ENCODE results near the gene OR4D2.

The OR4D2 gene

DNA sequence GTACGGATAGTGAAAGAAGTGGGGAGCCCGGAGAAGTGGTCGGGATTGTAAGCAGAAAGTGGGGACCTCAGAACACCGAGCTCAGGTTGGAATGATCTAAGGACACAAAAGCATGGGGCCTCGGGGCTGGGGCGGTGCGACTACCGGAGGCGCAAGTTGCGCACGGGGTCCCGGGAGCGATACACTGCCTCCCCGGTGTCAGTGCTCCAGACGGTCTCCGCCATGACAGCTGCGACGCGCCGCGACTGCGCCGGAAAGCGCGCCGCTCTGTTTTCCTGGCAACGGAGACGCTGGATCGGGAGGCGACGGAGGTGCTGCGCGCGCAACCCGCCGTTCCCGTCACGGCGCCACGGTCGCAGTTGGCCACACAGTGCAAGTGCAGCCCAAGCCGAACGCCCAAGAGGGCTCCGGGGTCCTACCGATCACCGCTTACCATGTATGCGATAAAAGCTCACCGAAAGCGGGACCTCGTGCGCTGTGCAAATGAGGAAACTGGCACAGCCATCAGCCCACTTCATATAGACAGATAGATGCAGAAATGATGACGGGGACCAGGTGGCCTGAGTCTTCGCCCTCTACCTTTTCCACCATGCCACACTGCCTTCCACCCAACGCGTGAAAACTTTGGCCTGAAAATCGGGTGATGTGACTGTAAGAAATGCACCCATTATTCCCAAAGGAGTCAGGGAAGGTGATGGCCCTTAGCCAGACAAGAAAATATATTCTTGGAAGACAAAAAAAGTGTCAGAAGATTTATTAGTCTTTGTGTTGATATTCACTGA, 52.4 kb downstream of the OR4D2 start, which contains the start of gene MKS1:
TSS of gene MKS1 (minus strand) at position 249 of the 782 bp plus-strand sequence. CDS start at position 224, 25 bp downstream.
- ChIA-PET POLR2A (interaction anchor here (0.8 to 2.1 kb wide), 10 partner anchors 8 to 296 kb away, joined by 3 to 13 read pairs (median 4); partner anchors contain the start of gene MTMR4), CTCF (interaction anchor here (0.6 to 2.4 kb wide), 3 partner anchors 18 to 94 kb away, joined by 3 to 8 read pairs (median 3); no protein-coding TSS in a partner anchor)
- TF ChIP-seq ELF4 (IDR thresholded peaks at IDR 0.05) (peak; percentile 22; the same call in 1 of the 2 replicates), CTBP1 (IDR thresholded peaks at IDR 0.05; ENCODE audit: borderline replicate concordance) (no peak), SP1 (IDR thresholded peaks at IDR 0.05) (no peak), FOXK2 (IDR thresholded peaks at IDR 0.05) (no peak), FOXA1 (IDR thresholded peaks at IDR 0.05) (no peak), L3MBTL2 (conservative IDR thresholded peaks at IDR 0.05) (peak; percentile 97), FOXM1 (IDR thresholded peaks at IDR 0.05; ENCODE audit: borderline replicate concordance) (no peak), HDGF (IDR thresholded peaks at IDR 0.05; ENCODE audit: borderline replicate concordance) (no peak), TARDBP (IDR thresholded peaks at IDR 0.05) (no peak), NFRKB (IDR thresholded peaks at IDR 0.05) (no peak), ARNT (IDR thresholded peaks at IDR 0.05) (no peak), SUZ12 (IDR thresholded peaks at IDR 0.05) (no peak), LEF1 (IDR thresholded peaks at IDR 0.05; ENCODE audit: borderline replicate concordance) (no peak), BHLHE40 (IDR thresholded peaks at IDR 0.05; ENCODE audit: borderline replicate concordance) (no peak), ZNF384 (IDR thresholded peaks at IDR 0.05) (no peak)
- TF ChIP-seq, protein P1, sequence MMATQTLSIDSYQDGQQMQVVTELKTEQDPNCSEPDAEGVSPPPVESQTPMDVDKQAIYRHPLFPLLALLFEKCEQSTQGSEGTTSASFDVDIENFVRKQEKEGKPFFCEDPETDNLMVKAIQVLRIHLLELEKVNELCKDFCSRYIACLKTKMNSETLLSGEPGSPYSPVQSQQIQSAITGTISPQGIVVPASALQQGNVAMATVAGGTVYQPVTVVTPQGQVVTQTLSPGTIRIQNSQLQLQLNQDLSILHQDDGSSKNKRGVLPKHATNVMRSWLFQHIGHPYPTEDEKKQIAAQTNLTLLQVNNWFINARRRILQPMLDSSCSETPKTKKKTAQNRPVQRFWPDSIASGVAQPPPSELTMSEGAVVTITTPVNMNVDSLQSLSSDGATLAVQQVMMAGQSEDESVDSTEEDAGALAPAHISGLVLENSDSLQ (IDR thresholded peaks at IDR 0.05): 0 out of 2 replicates have a peak, but pooled peaks have one; percentile 31
- DNase-seq (ENCODE audit: extremely low spot score): peak; percentile 100

DNA sequence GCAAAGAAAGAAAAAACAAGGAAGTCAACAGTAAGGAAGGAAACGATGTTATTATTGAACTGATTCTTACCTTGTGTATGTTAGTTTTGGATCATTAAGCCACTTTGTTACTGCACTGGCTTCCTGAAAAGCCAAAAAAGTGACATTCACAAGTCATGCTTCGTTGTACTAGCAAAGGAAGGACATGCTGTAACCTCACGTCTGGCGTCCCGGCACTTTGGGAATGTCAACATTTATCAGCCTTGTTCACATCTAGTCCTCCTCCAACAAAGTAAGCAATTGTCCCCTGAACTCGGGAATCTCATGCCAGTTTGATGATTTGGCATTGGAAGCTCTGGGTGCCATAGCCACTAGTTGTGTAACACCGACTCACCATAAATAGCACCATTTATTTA, 53.0 kb downstream of the OR4D2 start:
- no peak for DNase-seq (ENCODE audit: extremely low spot score)
- CTCF ChIA-PET: interaction anchor here (0.7 to 2.4 kb wide), 2 partner anchors 17 to 19 kb away, joined by 3 to 8 read pairs; no protein-coding TSS in a partner anchor
- POLR2A ChIA-PET: interaction anchor here (0.9 to 2.1 kb wide), 9 partner anchors 8 to 295 kb away, joined by 3 to 13 read pairs (median 5); partner anchors contain the start of gene MTMR4
- TF ChIP-seq L3MBTL2 (conservative IDR thresholded peaks at IDR 0.05): no peak

All from HEK293T (cell line).